ENCODE results near the gene NR6A1.
"Not testable (repeated sequence)": the region's sequence is repeated elsewhere in the genome, so short reads cannot be mapped to it uniquely, and the experiment has no call there.

Gene NR6A1

GRCh38 chr9:124616961-124617360 lies 154.2 kb downstream of the NR6A1 start:
- POLR2A ChIA-PET: no interaction called here

DNA sequence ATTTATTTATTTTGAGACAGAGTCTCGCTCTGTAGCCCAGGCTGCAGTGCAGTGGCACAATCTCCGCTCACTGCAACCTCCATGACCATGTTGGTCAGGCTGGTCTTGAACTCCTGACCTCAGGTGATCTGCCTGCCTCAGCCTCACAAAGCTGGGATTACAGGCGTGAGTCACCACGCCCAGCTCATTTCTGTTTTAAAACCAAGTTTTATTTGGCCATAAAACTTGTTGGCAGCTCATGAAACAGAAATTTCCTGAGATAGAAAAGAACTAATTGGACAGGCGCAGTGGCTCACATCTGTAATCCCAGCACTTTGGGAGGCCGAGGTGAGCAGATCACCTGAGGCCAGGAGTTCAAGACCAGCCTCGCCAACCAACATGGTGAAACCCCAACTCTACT lies 155.3 kb downstream of the NR6A1 start:
- not testable (repeated sequence) for DNase-seq (ENCODE audit: extremely low spot score)
- POLR2A ChIA-PET: interaction anchor here (0.6 kb wide), 1 partner anchor 182 kb away, joined by 3 read pairs; no protein-coding TSS in a partner anchor
- CTCF ChIA-PET: interaction anchor here (0.9 to 8.7 kb wide), 7 partner anchors 15 to 153 kb away, joined by 3 to 163 read pairs (median 10); no protein-coding TSS in a partner anchor

More at GRCh38 chr9:124616961-124617360, 154.2 kb downstream of the NR6A1 start:
- CTCF ChIA-PET: interaction anchor here (0.6 to 8.7 kb wide), 56 partner anchors 12 to 674 kb away, joined by 3 to 163 read pairs (median 4); partner anchors contain the start of gene WDR38
- DNase-seq (ENCODE audit: extremely low spot score): no peak
- TF ChIP-seq, protein P1, sequence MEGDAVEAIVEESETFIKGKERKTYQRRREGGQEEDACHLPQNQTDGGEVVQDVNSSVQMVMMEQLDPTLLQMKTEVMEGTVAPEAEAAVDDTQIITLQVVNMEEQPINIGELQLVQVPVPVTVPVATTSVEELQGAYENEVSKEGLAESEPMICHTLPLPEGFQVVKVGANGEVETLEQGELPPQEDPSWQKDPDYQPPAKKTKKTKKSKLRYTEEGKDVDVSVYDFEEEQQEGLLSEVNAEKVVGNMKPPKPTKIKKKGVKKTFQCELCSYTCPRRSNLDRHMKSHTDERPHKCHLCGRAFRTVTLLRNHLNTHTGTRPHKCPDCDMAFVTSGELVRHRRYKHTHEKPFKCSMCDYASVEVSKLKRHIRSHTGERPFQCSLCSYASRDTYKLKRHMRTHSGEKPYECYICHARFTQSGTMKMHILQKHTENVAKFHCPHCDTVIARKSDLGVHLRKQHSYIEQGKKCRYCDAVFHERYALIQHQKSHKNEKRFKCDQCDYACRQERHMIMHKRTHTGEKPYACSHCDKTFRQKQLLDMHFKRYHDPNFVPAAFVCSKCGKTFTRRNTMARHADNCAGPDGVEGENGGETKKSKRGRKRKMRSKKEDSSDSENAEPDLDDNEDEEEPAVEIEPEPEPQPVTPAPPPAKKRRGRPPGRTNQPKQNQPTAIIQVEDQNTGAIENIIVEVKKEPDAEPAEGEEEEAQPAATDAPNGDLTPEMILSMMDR (IDR thresholded peaks at IDR 0.05; ENCODE audit: control extremely low read depth, extremely low read depth, low read depth, missing control alignments): no peak

GRCh38 chr9:124615100-124615742 lies 155.9 kb downstream of the NR6A1 start:
- no peak for DNase-seq (ENCODE audit: extremely low spot score)
- TF ChIP-seq, protein P1 (IDR thresholded peaks at IDR 0.05; ENCODE audit: control extremely low read depth, extremely low read depth, low read depth, missing control alignments): no peak
- ChIA-PET POLR2A (interaction anchor here (0.6 kb wide), 1 partner anchor 183 kb away, joined by 3 read pairs; no protein-coding TSS in a partner anchor), CTCF (interaction anchor here (0.9 to 8.7 kb wide), 7 partner anchors 15 to 150 kb away, joined by 3 to 163 read pairs (median 7); no protein-coding TSS in a partner anchor)

GRCh38 chr9:124613849-124614248 lies 157.3 kb downstream of the NR6A1 start:
- POLR2A ChIA-PET: no interaction called here
- CTCF ChIA-PET: interaction anchor here (0.9 to 8.7 kb wide), 10 partner anchors 9 to 240 kb away, joined by 3 to 163 read pairs (median 6); partner anchors contain the start of genes NR6A1 and WDR38
- TF ChIP-seq, protein P1 (IDR thresholded peaks at IDR 0.05; ENCODE audit: control extremely low read depth, extremely low read depth, low read depth, missing control alignments): no peak
- DNase-seq (ENCODE audit: extremely low spot score): no peak

- TF ChIP-seq, protein P1 (IDR thresholded peaks at IDR 0.05; ENCODE audit: control extremely low read depth, extremely low read depth, low read depth, missing control alignments): no peak
- POLR2A ChIA-PET: interaction anchor here (0.6 kb wide), 1 partner anchor 100 kb away, joined by 6 read pairs; no protein-coding TSS in a partner anchor
- CTCF ChIA-PET: interaction anchor here (1.3 to 8.7 kb wide), 4 partner anchors 19 to 101 kb away, joined by 3 to 163 read pairs (median 65); no protein-coding TSS in a partner anchor
- no peak for DNase-seq (ENCODE audit: extremely low spot score)
Observed at GRCh38 chr9:124611106-124611505, 160.0 kb downstream of the NR6A1 start.

- DNase-seq (ENCODE audit: extremely low spot score): no peak
- ChIA-PET POLR2A (no interaction called here), CTCF (interaction anchor here (1.1 to 8.0 kb wide), 4 partner anchors 8 to 31 kb away, joined by 3 to 59 read pairs (median 4); no protein-coding TSS in a partner anchor)
- TF ChIP-seq, protein P1 (IDR thresholded peaks at IDR 0.05; ENCODE audit: control extremely low read depth, extremely low read depth, low read depth, missing control alignments): no peak
Observed at GRCh38 chr9:124606027-124606426, 165.1 kb downstream of the NR6A1 start.

DNA sequence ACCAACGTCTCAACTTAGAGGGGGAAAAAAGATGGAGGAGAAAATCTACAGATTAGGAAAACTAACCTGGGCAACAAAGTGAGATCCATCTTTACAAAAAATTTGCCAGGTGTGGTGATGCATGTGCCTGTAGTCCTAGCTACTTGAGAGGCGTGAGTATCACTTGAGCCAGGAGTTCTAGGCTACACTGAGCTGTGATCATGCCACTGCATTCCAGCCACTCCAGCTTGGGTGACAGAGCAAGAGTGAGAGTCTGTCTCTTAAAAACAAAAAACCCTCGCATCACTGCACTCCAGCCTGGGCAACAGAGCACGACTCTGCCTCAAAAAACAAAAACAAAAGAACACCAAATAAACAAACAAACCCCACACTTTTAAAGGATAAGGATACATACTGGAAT lies 165.9 kb downstream of the NR6A1 start:
- TF ChIP-seq, protein P1 (IDR thresholded peaks at IDR 0.05; ENCODE audit: control extremely low read depth, extremely low read depth, low read depth, missing control alignments): no peak
- DNase-seq (ENCODE audit: extremely low spot score): no peak
- POLR2A ChIA-PET: no interaction called here
- CTCF ChIA-PET: interaction anchor here (1.1 to 8.0 kb wide), 3 partner anchors 8 to 12 kb away, joined by 3 to 59 read pairs (median 3); no protein-coding TSS in a partner anchor
